ENCODE results near the gene FYB1.
A peak's percentile ranks its signal among the peaks of the same experiment; 100 is the strongest.
"Not testable (repeated sequence)": the region's sequence is repeated elsewhere in the genome, so short reads cannot be mapped to it uniquely, and the experiment has no call there.

FYB1 gene

GRCh38 chr5:39186289-39186688 lies 33.1 kb downstream of the FYB1 start:
- no peak for DNase-seq

- DNase-seq: no peak
Measured at GRCh38 chr5:39185761-39186160, 33.6 kb downstream of the FYB1 start.

GRCh38 chr5:39179561-39179960 lies 39.8 kb downstream of the FYB1 start:
- not testable (repeated sequence) for DNase-seq

DNA sequence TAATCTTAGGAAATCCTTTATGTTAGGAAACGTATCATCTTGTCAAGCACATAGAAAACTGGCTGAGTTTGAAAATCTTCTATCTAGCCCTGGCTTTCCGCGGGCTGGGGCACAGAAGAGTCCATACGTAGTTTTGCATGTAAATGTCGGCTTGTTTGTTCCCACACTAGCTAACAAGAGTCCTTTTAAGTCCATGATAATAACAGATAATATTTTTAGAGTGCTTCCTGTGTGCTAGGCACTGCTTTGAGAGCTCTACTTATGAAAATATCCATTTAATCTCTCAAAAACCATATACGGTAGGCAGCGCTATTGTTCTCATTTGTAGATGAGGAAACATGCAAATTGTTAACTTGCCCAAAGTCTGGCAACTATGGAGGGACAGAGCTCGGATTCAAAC lies 40.5 kb downstream of the FYB1 start:
- no peak for DNase-seq

GRCh38 chr5:39178171-39178570 lies 41.2 kb downstream of the FYB1 start:
- DNase-seq: peak; percentile 65

DNA sequence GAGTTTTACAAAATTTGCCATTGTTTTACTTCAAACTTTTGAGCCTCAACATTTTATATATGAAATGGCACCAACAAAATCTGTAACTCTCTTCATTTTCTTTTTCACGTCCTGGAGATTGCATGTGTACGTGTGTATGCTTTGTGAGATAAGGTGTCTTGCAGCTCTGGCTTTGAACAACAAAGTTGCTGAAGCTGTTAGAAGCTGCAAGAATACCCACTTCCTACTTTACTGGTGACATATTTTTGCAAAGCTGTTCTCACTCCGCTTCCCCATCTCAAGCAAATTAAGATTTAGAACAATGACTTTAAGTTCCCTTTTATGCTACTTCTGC lies 41.8 kb downstream of the FYB1 start:
- peak; percentile 84 for DNase-seq

- DNase-seq: no peak
Measured at GRCh38 chr5:39176759-39177630, 42.4 kb downstream of the FYB1 start.

DNA sequence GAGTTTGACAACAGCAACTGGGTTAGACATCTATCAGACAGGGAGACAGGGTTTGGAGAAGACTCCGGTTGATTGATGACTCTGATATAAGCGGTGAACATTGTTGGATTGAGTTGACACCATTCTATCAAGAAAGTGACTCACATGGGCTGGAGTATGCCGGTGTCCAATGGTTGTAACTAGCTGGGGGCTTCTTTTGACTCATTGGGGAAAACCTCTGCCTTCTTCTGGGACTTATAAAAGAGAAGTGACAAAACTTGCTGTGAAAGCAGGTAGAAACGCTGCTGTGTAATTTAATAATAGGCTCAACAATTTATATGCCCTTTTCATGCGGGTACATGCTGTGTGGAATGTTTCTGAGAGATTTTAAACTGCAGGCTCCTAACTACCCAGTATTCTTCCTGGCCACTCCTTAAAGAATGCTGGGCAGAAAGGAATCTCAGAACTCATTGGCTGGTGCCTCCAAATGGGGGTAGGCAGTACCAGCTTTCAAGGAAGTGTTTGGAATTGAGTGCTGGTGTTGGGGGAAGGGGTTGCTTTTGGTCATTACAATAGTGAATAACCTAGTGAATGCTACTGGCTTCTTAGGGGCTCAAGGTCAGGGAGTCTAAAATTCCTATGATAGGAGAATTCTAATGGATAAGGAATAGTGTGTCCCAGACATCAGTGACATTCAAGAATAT lies 43.9 kb downstream of the FYB1 start:
- DNase-seq: no peak

- no peak for DNase-seq
Measured at GRCh38 chr5:39173069-39173468, 46.3 kb downstream of the FYB1 start.

DNA sequence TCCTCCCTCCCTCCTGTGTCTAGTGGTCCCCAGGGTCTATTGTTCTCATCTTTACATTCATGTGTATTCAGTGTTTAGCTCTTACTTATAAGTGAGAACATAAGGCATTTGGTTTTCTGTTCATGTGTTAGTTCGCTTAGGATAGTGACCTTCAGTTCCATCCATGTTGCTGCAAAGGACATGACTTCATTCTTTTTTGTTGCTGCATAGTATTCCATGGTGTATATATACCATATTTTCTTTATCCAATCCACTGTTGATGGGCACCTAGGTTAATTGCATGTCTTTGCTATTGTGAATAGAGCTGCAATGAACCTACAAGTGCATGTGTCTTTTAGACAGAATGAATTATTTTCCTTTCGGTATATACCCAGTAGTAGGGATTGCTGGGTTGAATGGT lies 46.8 kb downstream of the FYB1 start:
- DNase-seq: no peak

- DNase-seq: no peak
Measured at GRCh38 chr5:39171647-39172046, 47.7 kb downstream of the FYB1 start.

GRCh38 chr5:39169081-39169480 lies 50.3 kb downstream of the FYB1 start:
- no peak for DNase-seq

DNA sequence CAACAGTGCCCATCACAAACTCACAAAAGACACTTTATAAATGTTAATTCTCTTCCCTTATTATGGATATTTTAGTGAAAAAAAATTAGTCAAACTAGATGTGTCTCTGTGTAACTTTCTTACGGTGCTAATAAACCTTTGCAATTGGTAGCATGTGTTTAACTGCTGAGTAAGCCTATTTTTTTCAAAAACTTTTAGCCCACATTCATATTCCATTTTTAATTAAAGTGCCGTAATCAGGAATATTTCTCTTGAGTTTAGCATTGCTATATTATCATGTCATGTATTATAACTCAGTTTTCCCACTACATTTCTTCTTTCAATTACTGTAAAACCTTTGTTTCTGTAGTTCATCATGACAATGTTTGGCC lies 51.4 kb downstream of the FYB1 start:
- DNase-seq: no peak

- no peak for DNase-seq
Measured at GRCh38 chr5:39167141-39167971, 52.0 kb downstream of the FYB1 start.

DNA sequence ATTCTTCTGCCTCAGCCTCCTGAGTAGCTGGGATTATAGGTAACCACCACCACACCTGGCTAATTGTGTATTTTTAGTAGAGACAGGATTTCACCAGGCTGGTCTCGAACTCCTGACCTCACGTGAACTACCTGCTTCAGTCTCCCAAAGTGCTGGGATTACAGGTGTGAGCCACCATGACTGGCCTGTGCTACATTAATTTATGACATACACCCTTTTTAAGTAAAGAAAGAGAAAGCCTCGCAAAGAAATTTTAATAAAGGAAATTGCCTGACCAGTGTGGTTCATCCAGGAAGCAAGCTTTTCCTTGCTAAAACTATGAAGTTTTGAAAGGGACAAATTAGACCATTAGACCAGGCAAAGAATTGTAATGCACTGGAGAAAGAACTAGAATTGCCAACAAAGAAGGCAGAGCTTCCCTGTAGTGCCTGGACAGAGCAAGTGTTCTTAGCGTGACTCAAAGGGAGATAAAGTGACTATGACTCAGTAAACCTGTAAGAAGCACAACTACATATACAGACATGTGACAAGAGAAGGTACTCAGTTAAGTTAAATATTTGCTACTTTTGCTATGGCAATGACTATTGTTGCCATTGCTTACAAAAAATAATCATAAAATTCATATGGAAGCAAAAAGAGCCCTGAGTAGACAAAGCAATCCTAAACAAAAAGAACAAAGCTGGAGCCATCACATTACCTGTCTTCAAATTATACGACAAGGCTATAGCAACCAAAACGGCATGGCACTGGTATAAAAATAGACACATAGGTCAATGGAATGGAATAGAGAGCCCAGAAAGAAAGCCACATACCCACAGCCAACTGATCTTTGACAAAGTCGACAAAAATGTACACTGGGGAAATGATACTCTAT lies 54.6 kb downstream of the FYB1 start:
- DNase-seq: no peak

- no peak for DNase-seq
Measured at GRCh38 chr5:39164016-39164415, 55.3 kb downstream of the FYB1 start.

GRCh38 chr5:39161578-39161977 lies 57.8 kb downstream of the FYB1 start:
- no peak for DNase-seq

DNA sequence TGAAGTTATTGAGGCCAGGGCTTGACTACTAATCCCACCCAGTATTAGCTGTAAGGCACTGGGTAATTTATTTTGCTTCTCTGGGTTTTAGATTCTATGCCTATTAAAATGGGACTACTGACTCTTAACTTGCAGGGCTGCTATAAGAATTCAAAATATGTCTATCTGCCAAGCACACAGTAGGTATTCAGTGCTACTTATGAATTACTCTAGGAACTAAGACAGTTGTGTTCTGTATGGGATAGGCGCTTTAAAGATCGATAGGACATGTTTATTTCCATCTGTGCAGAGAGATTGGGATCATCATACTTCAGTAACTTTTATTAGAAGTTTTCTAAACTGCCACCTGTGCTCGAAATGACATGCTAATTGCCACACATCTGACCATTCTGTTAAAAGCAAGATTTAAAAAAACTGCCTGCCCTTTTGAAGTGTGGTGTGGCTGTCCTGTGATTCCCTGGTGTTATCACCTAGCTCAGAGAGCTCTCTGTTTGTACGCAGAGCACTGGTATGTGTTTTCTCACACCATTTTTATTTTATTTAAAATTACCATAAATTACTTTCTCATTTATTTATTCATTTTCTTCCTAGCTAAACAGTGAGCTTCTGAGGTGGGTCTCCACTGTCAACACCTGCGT lies 58.7 kb downstream of the FYB1 start:
- no peak for DNase-seq

DNA sequence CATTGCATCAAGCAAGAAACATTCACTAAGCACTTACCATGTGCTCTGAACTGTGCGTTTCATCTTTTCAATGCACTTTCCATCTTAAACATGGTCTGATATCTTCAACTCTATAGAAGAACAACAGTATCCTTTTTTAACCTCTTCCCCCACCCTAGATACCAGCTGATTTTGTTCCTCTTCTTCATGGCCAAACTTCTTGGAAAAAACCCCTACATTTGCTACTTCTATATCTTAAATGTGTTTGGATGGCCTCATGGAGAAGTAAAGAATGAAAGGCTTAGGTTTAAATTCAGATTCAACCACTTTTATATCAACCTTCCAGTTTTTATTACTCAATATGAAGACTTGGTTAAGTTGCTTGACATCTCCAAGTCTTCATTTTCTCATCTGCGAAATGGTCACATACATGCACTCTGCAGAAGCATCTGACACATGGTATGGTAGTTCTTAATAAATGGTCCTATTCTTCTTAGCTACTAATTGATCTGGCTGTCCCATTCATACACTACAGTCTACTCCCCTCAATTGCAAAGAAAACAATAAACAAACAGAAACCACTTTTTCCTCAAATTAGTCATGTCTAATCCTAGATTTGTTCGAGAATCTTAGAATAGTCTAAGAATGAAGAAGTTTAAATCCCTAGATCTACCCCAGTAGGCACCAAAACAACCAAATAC lies 59.4 kb downstream of the FYB1 start:
- DNase-seq: peak; percentile 43

- DNase-seq: no peak
Measured at GRCh38 chr5:39158786-39159185, 60.6 kb downstream of the FYB1 start.

DNA sequence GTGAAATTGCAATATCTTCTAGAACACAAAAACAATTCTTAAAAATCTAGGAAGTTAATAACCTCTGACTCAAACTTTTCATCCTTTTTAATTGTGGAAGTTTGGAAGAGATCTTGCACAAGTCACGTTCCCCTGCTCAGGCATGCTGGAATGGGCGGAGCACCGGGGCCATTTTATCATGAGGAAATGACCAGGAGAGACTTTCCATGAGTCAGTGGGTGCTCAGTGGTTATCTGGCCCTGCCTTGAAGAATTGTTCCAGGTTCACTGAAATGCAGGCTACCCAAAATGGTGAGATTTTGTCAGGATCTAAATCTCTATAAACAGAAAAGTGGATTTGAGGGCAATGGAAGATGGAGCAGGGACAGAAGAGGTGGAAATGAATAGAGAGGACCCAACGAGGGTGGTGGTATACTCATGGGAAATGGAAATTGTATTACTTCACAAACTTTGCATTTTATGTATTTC lies 61.2 kb downstream of the FYB1 start:
- peak; percentile 77 for DNase-seq
